ENCODE results near the gene EHF. TPM values are rescaled to one million over a fixed set of nuclear protein-coding genes. Genes with fewer than 3 reads are reported as not detected.

The EHF gene
- total and polyA plus RNA-seq, 9 of the 15 experiments (the other 6 are each of a cell fraction or from before 2014, with no cell fraction given), result 0.04 to 0.54 (median 0.37) TPM

DNA sequence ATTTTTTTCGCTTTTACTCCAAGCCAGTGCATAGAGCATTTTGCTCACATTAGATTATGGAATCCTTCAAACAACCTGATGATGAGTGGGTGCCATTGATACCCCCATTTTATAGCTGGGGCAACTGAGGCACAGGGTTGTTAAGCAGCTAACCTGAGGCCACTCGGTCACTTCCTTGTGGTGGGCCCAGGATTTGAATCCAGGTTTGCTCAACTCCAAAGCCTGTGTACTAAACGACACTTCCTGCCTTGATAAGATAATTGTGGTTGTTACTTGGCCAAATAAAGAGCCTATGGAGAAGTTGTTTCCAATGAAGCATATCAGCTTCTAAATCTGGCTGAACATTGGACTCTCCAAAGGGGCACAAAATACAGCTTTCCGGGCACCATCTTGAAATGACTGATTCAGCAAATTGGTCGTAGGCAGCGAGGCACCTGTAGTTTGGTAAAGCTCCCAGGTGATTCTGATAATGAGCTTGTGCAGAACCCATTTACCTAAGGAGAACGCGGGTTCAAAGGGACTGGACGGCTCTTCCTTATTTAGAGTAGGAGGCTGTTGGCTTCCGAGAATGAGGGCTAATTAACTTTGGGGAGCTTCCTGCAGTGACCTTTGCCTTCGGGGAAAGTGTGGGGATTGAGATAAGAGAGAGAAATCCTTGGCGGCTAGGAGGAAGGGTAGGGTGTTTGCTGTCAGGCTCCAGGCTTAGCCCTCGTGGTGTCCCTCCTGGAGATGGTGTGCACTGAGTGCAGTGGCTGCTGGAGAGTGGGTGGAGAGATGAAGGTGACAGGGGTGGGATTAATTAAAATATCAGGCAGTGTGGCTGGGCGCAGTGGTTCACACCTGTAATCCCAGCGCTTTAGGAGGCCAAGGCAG is 17.5 kb upstream of the EHF start (continued):
- TF ChIP-seq FUS (optimal IDR thresholded peaks at IDR 0.05; ENCODE audit: low read depth, low read length) (no peak), NUFIP1 (IDR thresholded peaks at IDR 0.05; ENCODE audit: partially characterized antibody) (no peak), KAT7 (CRISPR knock-in tag; IDR thresholded peaks at IDR 0.05; ENCODE audit: borderline replicate concordance) (no peak), ZSCAN32 (CRISPR knock-in tag; IDR thresholded peaks at IDR 0.05) (no peak), ATF7 (IDR thresholded peaks at IDR 0.05) (peak; percentile 68), NCOA2 (IDR thresholded peaks at IDR 0.05; ENCODE audit: partially characterized antibody in 2 of 2) (peak in 1 of 2 experiments; percentile 49), NFRKB (IDR thresholded peaks at IDR 0.05; ENCODE audit: low read depth) (0 out of 2 replicates have a peak, but pooled peaks have one; percentile 31), HDAC8 (tag; IDR thresholded peaks at IDR 0.05) (0 out of 2 replicates have a peak, but pooled peaks have one; percentile 12), KLF6 (CRISPR knock-in tag; IDR thresholded peaks at IDR 0.05; ENCODE audit: borderline replicate concordance) (no peak), KDM1A (IDR thresholded peaks at IDR 0.05) (peak; percentile 97), CTBP1 (IDR thresholded peaks at IDR 0.05; ENCODE audit: borderline replicate concordance) (peak; percentile 96), ZNF561 (CRISPR knock-in tag; conservative IDR thresholded peaks at IDR 0.05) (no peak), NR2C1 (IDR thresholded peaks at IDR 0.05) (peak; percentile 88), NR2C1 (tag; IDR thresholded peaks at IDR 0.05) (peak; percentile 94)
- TF ChIP-seq, protein P1, sequence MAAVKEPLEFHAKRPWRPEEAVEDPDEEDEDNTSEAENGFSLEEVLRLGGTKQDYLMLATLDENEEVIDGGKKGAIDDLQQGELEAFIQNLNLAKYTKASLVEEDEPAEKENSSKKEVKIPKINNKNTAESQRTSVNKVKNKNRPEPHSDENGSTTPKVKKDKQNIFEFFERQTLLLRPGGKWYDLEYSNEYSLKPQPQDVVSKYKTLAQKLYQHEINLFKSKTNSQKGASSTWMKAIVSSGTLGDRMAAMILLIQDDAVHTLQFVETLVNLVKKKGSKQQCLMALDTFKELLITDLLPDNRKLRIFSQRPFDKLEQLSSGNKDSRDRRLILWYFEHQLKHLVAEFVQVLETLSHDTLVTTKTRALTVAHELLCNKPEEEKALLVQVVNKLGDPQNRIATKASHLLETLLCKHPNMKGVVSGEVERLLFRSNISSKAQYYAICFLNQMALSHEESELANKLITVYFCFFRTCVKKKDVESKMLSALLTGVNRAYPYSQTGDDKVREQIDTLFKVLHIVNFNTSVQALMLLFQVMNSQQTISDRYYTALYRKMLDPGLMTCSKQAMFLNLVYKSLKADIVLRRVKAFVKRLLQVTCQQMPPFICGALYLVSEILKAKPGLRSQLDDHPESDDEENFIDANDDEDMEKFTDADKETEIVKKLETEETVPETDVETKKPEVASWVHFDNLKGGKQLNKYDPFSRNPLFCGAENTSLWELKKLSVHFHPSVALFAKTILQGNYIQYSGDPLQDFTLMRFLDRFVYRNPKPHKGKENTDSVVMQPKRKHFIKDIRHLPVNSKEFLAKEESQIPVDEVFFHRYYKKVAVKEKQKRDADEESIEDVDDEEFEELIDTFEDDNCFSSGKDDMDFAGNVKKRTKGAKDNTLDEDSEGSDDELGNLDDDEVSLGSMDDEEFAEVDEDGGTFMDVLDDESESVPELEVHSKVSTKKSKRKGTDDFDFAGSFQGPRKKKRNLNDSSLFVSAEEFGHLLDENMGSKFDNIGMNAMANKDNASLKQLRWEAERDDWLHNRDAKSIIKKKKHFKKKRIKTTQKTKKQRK (IDR thresholded peaks at IDR 0.05; ENCODE audit: borderline replicate concordance, low read depth, low read length), result no peak
- TF ChIP-seq, protein P2, sequence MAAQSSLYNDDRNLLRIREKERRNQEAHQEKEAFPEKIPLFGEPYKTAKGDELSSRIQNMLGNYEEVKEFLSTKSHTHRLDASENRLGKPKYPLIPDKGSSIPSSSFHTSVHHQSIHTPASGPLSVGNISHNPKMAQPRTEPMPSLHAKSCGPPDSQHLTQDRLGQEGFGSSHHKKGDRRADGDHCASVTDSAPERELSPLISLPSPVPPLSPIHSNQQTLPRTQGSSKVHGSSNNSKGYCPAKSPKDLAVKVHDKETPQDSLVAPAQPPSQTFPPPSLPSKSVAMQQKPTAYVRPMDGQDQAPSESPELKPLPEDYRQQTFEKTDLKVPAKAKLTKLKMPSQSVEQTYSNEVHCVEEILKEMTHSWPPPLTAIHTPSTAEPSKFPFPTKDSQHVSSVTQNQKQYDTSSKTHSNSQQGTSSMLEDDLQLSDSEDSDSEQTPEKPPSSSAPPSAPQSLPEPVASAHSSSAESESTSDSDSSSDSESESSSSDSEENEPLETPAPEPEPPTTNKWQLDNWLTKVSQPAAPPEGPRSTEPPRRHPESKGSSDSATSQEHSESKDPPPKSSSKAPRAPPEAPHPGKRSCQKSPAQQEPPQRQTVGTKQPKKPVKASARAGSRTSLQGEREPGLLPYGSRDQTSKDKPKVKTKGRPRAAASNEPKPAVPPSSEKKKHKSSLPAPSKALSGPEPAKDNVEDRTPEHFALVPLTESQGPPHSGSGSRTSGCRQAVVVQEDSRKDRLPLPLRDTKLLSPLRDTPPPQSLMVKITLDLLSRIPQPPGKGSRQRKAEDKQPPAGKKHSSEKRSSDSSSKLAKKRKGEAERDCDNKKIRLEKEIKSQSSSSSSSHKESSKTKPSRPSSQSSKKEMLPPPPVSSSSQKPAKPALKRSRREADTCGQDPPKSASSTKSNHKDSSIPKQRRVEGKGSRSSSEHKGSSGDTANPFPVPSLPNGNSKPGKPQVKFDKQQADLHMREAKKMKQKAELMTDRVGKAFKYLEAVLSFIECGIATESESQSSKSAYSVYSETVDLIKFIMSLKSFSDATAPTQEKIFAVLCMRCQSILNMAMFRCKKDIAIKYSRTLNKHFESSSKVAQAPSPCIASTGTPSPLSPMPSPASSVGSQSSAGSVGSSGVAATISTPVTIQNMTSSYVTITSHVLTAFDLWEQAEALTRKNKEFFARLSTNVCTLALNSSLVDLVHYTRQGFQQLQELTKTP (IDR thresholded peaks at IDR 0.05; ENCODE audit: low read depth in 1 of 2, partially characterized antibody in 2 of 2), result peak; percentile 73 to 83
- TF ChIP-seq, protein P3, sequence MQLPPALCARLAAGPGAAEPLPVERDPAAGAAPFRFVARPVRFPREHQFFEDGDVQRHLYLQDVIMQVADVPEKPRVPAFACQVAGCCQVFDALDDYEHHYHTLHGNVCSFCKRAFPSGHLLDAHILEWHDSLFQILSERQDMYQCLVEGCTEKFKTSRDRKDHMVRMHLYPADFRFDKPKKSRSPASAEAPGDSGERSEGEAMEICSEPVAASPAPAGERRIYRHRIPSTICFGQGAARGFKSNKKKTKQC (CRISPR knock-in tag; IDR thresholded peaks at IDR 0.05), result peak; percentile 22; the same call in 1 of the 2 replicates

All from K562 (cell line).